Tibial artery (tissue), 4 donors: ENCODE data around the gene PCK1.

Experiments
- DNase-seq, 2 donors: peaks; one replicate each; pipeline ENCODE4 v3.0.0-alpha.2; 2019
- H3K27ac ChIP-seq, 2 donors: fragments of 200-600 bp; sonication (generic) in 1 of 2; 1 replicate in 1 of 2; 2 replicates in 1 of 2; pipeline ENCODE4 v1.5.1; 2018 to 2019; ENCODE audit warnings: mild to moderate bottlenecking in 1 of 2
- H3K27me3 ChIP-seq, 2 donors: fragments of 200-600 bp; sonication (generic) in 1 of 2; one replicate each; pipeline versions ENCODE4 v1.5.1 to v1.6.0; 2016 to 2019
- H3K36me3 ChIP-seq, 3 donors: fragments of 200-600 bp; sonication (generic) in 2 of 3; one replicate each; pipeline ENCODE4 v1.5.1; 2016 to 2019; ENCODE audit warnings: mild to moderate bottlenecking in 2 of 3
- H3K4me1 ChIP-seq, 4 donors: fragments of 200-600 bp; sonication (generic) in 2 of 4; 1 replicate in 3 of 4; 2 replicates in 1 of 4; pipeline ENCODE4 v1.5.1; 2016 to 2019
- H3K4me3 ChIP-seq, 2 donors: fragments of 200-600 bp; sonication (generic) in 1 of 2; 1 replicate in 1 of 2; 2 replicates in 1 of 2; pipeline ENCODE4 v1.5.1; 2018 to 2019; ENCODE audit warnings: mild to moderate bottlenecking in 2 of 2
- H3K9me3 ChIP-seq, 3 donors: fragments of 200-600 bp; sonication (generic) in 1 of 3; one replicate each; pipeline ENCODE4 v1.5.1; 2016 to 2019
- CTCF ChIP-seq, 2 experiments: fragments of 200-600 bp in 1 of 2; fragments of 450-650 bp in 1 of 2; IDR thresholded peaks; one replicate each; pipeline ENCODE4 v1.5.1; 2017 to 2019; ENCODE audit warnings: antibody characterized with exemption in 2 of 2, mild to moderate bottlenecking in 1 of 2, moderate library complexity in 1 of 2
- intact Hi-C: fragments of 100-400 bp; cut with DNase I; formaldehyde crosslinking; loops from one replicate; pipeline ENCODE4 v1.15.0; 2023; ENCODE audit warnings: low total_unique reads

The PCK1 gene

GRCh38 chr20:57559289-57559634 lies 1.6 kb upstream of the PCK1 start:
- H3K27me3 ChIP-seq = peaks cover 0 to 31% of the 10 kb centered on the region in 2 donors

GRCh38 chr20:57559658-57560553 lies 1.0 kb upstream of the PCK1 start:
- H3K4me3 ChIP-seq = no peak overlapping the region
- intact Hi-C loops = no loop called here
- no peak for TF ChIP-seq CTCF (IDR thresholded peaks at IDR 0.05)
- no peaks in the 10 kb centered on the region for H3K36me3 ChIP-seq
- peaks cover 0 to 6% (median 0%) of the 10 kb centered on the region in 4 donors for H3K4me1 ChIP-seq
- no peak for DNase-seq
- H3K27me3 ChIP-seq = peaks cover 0 to 31% of the 10 kb centered on the region in 2 donors
- H3K9me3 ChIP-seq = no peaks in the 10 kb centered on the region
- H3K27ac ChIP-seq = no peak overlapping the region

More at GRCh38 chr20:57559289-57559634, 1.6 kb upstream of the PCK1 start:
- DNase-seq = no peak
- Histone ChIP-seq H3K9me3 (no peaks in the 10 kb centered on the region), H3K27ac (no peak overlapping the region), H3K4me3 (no peak overlapping the region), H3K4me1 (peaks cover 0 to 6% (median 0%) of the 10 kb centered on the region in 4 donors), H3K36me3 (no peaks in the 10 kb centered on the region)
- TF ChIP-seq CTCF (IDR thresholded peaks at IDR 0.05) = no peak
- intact Hi-C loops = no loop called here

GRCh38 chr20:57561356-57562279 lies 708 bp downstream of the PCK1 start:
- Histone ChIP-seq H3K4me1 (peaks cover 0 to 6% (median 0%) of the 10 kb centered on the region in 4 donors), H3K27me3 (peaks cover 0 to 25% of the 10 kb centered on the region in 2 donors), H3K27ac (no peak overlapping the region), H3K9me3 (no peaks in the 10 kb centered on the region), H3K4me3 (no peak overlapping the region), H3K36me3 (no peaks in the 10 kb centered on the region)
- intact Hi-C loops = no loop called here
- no peak for TF ChIP-seq CTCF (IDR thresholded peaks at IDR 0.05)
- no peak for DNase-seq

- H3K27ac ChIP-seq = no peak overlapping the region
- intact Hi-C loops = no loop called here
- peaks cover 0 to 24% of the 10 kb centered on the region in 2 donors for H3K27me3 ChIP-seq
- no peaks in the 10 kb centered on the region for H3K9me3 ChIP-seq
- peaks cover 0 to 6% (median 0%) of the 10 kb centered on the region in 4 donors for H3K4me1 ChIP-seq
- no peak overlapping the region for H3K4me3 ChIP-seq
- DNase-seq = no peak
- no peak for TF ChIP-seq CTCF (IDR thresholded peaks at IDR 0.05)
- no peaks in the 10 kb centered on the region for H3K36me3 ChIP-seq
Observed at GRCh38 chr20:57562541-57563465, 1.9 kb downstream of the PCK1 start.

GRCh38 chr20:57563522-57563921 lies 2.6 kb downstream of the PCK1 start:
- Histone ChIP-seq H3K4me1 (peaks cover 0 to 6% (median 0%) of the 10 kb centered on the region in 4 donors), H3K27me3 (peaks cover 0 to 28% of the 10 kb centered on the region in 2 donors), H3K27ac (no peak overlapping the region), H3K4me3 (no peak overlapping the region), H3K36me3 (no peaks in the 10 kb centered on the region), H3K9me3 (no peaks in the 10 kb centered on the region)
- no peak for DNase-seq
- TF ChIP-seq CTCF (IDR thresholded peaks at IDR 0.05) = no peak
- intact Hi-C loops = no loop called here
